OCI-LY3 (cell line): ENCODE measurements around the gene YTHDC1.

Experiments
- H2AFZ ChIP-seq: fragments of 200-600, 300-600 bp; shearing (Covaris generic); 2 replicates; pipeline ENCODE4 v1.6.0; 2014; ENCODE audit warnings: antibody characterized with exemption, low read depth, low read length
- H3K27ac ChIP-seq: fragments of 200-600, 300-600 bp; sonication (generic); 2 replicates; pipeline ENCODE4 v1.5.1; 2014; ENCODE audit warnings: mild to moderate bottlenecking, low read length, moderate library complexity, mixed read lengths
- H3K27me3 ChIP-seq: fragments of 200-600, 300-600 bp; sonication (generic); 2 replicates; pipeline ENCODE4 v1.6.1; 2014; ENCODE audit warnings: low read depth, low read length, mixed read lengths
- H3K36me3 ChIP-seq: fragments of 200-600, 300-600 bp; sonication (generic); replicated peaks from 2 replicates; pipeline ENCODE3; 2014; ENCODE audit warnings: low read depth, low read length, mixed read lengths
- H3K4me1 ChIP-seq: fragments of 300-600, 200-600 bp; sonication (generic); 2 replicates; pipeline ENCODE4 v1.6.1; 2014; ENCODE audit warnings: low read length, mixed read lengths
- H3K4me2 ChIP-seq: fragments of 200-600, 300-600 bp; sonication (generic); 2 replicates; pipeline ENCODE4 v1.6.1; 2014; ENCODE audit warnings: low read length, mixed read lengths
- H3K4me3 ChIP-seq: fragments of 300-600, 200-600 bp; sonication (generic); 2 replicates; pipeline ENCODE4 v1.5.1; 2014; ENCODE audit warnings: antibody characterized with exemption, mild to moderate bottlenecking, low read length, moderate library complexity
- H3K79me2 ChIP-seq: fragments of 300-600, 200-600 bp; shearing (Covaris generic); 2 replicates; pipeline ENCODE4 v1.6.1; 2014; ENCODE audit warnings: mild to moderate bottlenecking, low read length, mixed read lengths
- H3K9ac ChIP-seq: fragments of 300-600, 200-600 bp; shearing (Covaris generic); 2 replicates; pipeline ENCODE4 v1.6.0; 2014; ENCODE audit warnings: mild to moderate bottlenecking, low read length, moderate library complexity
- H3K9me3 ChIP-seq: fragments of 200-600, 300-600 bp; shearing (Covaris generic); 2 replicates; pipeline ENCODE4 v1.6.1; 2014; ENCODE audit warnings: low read length, mixed read lengths; ENCODE audit not compliant: insufficient read depth
- H4K20me1 ChIP-seq: fragments of 200-600, 300-600 bp; sonication (generic); 2 replicates; pipeline ENCODE4 v1.6.1; 2016; ENCODE audit warnings: low read length, mixed read lengths; ENCODE audit not compliant: insufficient read depth
- CTCF ChIP-seq: fragments of 200-600, 300-600 bp; sonication (generic); IDR thresholded peaks from 2 replicates; pipeline ENCODE4 v1.5.1; 2014; ENCODE audit warnings: antibody characterized with exemption, low read length, low read depth
- EZH2phosphoT487 ChIP-seq: fragments of 200-600 bp; shearing (Covaris generic); IDR thresholded peaks from 2 replicates; pipeline ENCODE4 v1.6.1; 2018; ENCODE audit warnings: antibody characterized with exemption, mixed run types, low read depth

The YTHDC1 gene

DNA sequence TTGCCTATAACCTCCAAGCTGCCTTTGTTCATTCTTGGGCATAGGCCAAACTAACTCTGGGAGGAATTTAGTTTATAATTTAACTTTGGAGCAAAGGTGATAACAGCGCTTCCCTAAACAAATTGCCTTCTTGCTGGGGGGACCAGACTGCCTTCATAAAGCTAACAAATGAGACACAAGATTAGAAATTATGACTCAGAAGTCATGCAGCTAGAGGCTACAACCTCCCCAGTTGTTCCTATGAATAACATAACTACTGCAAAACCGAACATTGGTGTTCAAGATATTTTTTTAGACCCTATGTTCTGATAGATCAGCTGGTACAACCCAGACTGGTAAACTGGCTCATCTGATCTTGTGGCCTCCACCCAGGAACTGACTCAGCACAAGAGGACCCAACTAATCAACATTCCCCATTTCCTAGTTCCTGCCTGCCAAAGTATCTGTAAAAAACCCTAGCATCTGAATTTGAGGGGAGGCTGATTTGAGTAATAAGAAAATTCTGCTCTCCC, 82.4 kb downstream of the YTHDC1 start:
- H3K27me3 ChIP-seq = no peaks in the 10 kb centered on the region
- no peaks in the 10 kb centered on the region for H3K36me3 ChIP-seq
- H3K4me1 ChIP-seq = peaks cover 2% of the 10 kb centered on the region
- no peaks in the 10 kb centered on the region for H3K79me2 ChIP-seq
- H3K27ac ChIP-seq = no peak overlapping the region
- 0 out of 2 replicates have a peak, but pooled peaks cover 5% of the 10 kb centered on the region for H3K9me3 ChIP-seq
- H3K9ac ChIP-seq = no peak overlapping the region
- H2AFZ ChIP-seq = no peak overlapping the region
- H3K4me2 ChIP-seq = no peak overlapping the region
- H4K20me1 ChIP-seq = no peaks in the 10 kb centered on the region
- TF ChIP-seq CTCF (no peak), EZH2phosphoT487 (no peak)
- H3K4me3 ChIP-seq = no peak overlapping the region

- no peak overlapping the region for H3K4me3 ChIP-seq
- H3K9ac ChIP-seq = no peak overlapping the region
- no peaks in the 10 kb centered on the region for H3K27me3 ChIP-seq
- H3K27ac ChIP-seq = no peak overlapping the region
- H3K79me2 ChIP-seq = no peaks in the 10 kb centered on the region
- no peak overlapping the region for H2AFZ ChIP-seq
- H3K4me2 ChIP-seq = no peak overlapping the region
- H3K9me3 ChIP-seq = 0 out of 2 replicates have a peak, but pooled peaks cover 5% of the 10 kb centered on the region
- H3K36me3 ChIP-seq = no peaks in the 10 kb centered on the region
- H4K20me1 ChIP-seq = no peaks in the 10 kb centered on the region
- TF ChIP-seq EZH2phosphoT487 (no peak), CTCF (no peak)
- H3K4me1 ChIP-seq = peaks cover 11% of the 10 kb centered on the region; the same call in 1 of the 2 replicates
Measured at GRCh38 chr4:68264875-68265565, 84.9 kb downstream of the YTHDC1 start.
